Measurements from ENCODE around the gene TMEM51. TPM values are rescaled to one million over a fixed set of nuclear protein-coding genes. Genes with fewer than 3 reads are reported as not detected.
A peak's percentile ranks its signal among the peaks of the same experiment; 100 is the strongest.

The TMEM51 gene
- total and polyA plus RNA-seq, 2 of the 13 experiments (the other 11 are each of a cell fraction or from before 2014, with no cell fraction given), result 12.2 to 22.3 TPM

GRCh38 chr1:15139654-15140350, 13.7 kb upstream of the TMEM51 start (continued):
- no peak for TF ChIP-seq ELK4 (CRISPR knock-in tag; IDR thresholded peaks at IDR 0.05; ENCODE audit: borderline replicate concordance)
- TF ChIP-seq ZNF839 (CRISPR knock-in tag; IDR thresholded peaks at IDR 0.05; ENCODE audit: borderline replicate concordance), result no peak
- no peak; the same call in 1 of the 2 replicates for TF ChIP-seq ZNF552 (CRISPR knock-in tag; IDR thresholded peaks at IDR 0.05; ENCODE audit: borderline replicate concordance)
- TF ChIP-seq BHLHE40 (IDR thresholded peaks at IDR 0.05; ENCODE audit: low read length), result no peak
- no peak for TF ChIP-seq ZBTB21 (CRISPR knock-in tag; IDR thresholded peaks at IDR 0.05)
- peak; percentile 60 for TF ChIP-seq TBL1XR1 (IDR thresholded peaks at IDR 0.05; ENCODE audit: borderline replicate concordance, low read length, partially characterized antibody)
- no peak for TF ChIP-seq GLI4 (CRISPR knock-in tag; IDR thresholded peaks at IDR 0.05; ENCODE audit: borderline replicate concordance)
- TF ChIP-seq ZNF136 (CRISPR knock-in tag; IDR thresholded peaks at IDR 0.05; ENCODE audit: low read depth), result no peak
- no peak for TF ChIP-seq CENPBD1 (CRISPR knock-in tag; IDR thresholded peaks at IDR 0.05; ENCODE audit: borderline replicate concordance, low read depth)
- TF ChIP-seq BCL6 (CRISPR knock-in tag; IDR thresholded peaks at IDR 0.05), result peak; percentile 84
- no peak for TF ChIP-seq ZNF354B (CRISPR knock-in tag; IDR thresholded peaks at IDR 0.05)
- no peak for TF ChIP-seq HNRNPH1 (optimal IDR thresholded peaks at IDR 0.05; ENCODE audit: low read depth, low read length)
- TF ChIP-seq RFXANK (CRISPR knock-in tag; IDR thresholded peaks at IDR 0.05), result no peak
- no peak for TF ChIP-seq CHD2 (IDR thresholded peaks at IDR 0.05; ENCODE audit: low read depth, low read length)
- TF ChIP-seq PRDM15 (CRISPR knock-in tag; IDR thresholded peaks at IDR 0.05), result no peak
- no peak for TF ChIP-seq ZNF781 (CRISPR knock-in tag; IDR thresholded peaks at IDR 0.05; ENCODE audit: borderline replicate concordance, not compliant biosample characterization)
- TF ChIP-seq SALL1 (CRISPR knock-in tag; IDR thresholded peaks at IDR 0.05), result peak; percentile 85
- TF ChIP-seq CBX5 (CRISPR knock-in tag; IDR thresholded peaks at IDR 0.05; ENCODE audit: borderline replicate concordance), result peak; percentile 50; the same call in 1 of the 2 replicates
- TF ChIP-seq SNAPC2 (CRISPR knock-in tag; IDR thresholded peaks at IDR 0.05), result no peak
- TF ChIP-seq ISL2 (CRISPR knock-in tag; IDR thresholded peaks at IDR 0.05), result peak; percentile 48; the same call in 1 of the 2 replicates
- no peak for TF ChIP-seq MXD4 (CRISPR knock-in tag; IDR thresholded peaks at IDR 0.05)
- no peak for TF ChIP-seq ZNF883 (CRISPR knock-in tag; IDR thresholded peaks at IDR 0.05; ENCODE audit: not compliant biosample characterization)
- no peak for TF ChIP-seq ZNF383 (CRISPR knock-in tag; IDR thresholded peaks at IDR 0.05; ENCODE audit: borderline replicate concordance)
- peak; percentile 49; the same call in 1 of the 2 replicates for TF ChIP-seq ZBTB42 (CRISPR knock-in tag; IDR thresholded peaks at IDR 0.05)
- no peak for TF ChIP-seq ATF1 (CRISPR knock-in tag; IDR thresholded peaks at IDR 0.05)
- TF ChIP-seq ZNF431 (CRISPR knock-in tag; IDR thresholded peaks at IDR 0.05; ENCODE audit: borderline replicate concordance, low read depth), result no peak
- TF ChIP-seq HMG20A (CRISPR knock-in tag; IDR thresholded peaks at IDR 0.05; ENCODE audit: borderline replicate concordance), result peak; percentile 82; the same call in 1 of the 2 replicates
